Measurements from ENCODE around the gene DDX39B.
A peak's percentile ranks its signal among the peaks of the same experiment; 100 is the strongest.

Gene DDX39B

DNA sequence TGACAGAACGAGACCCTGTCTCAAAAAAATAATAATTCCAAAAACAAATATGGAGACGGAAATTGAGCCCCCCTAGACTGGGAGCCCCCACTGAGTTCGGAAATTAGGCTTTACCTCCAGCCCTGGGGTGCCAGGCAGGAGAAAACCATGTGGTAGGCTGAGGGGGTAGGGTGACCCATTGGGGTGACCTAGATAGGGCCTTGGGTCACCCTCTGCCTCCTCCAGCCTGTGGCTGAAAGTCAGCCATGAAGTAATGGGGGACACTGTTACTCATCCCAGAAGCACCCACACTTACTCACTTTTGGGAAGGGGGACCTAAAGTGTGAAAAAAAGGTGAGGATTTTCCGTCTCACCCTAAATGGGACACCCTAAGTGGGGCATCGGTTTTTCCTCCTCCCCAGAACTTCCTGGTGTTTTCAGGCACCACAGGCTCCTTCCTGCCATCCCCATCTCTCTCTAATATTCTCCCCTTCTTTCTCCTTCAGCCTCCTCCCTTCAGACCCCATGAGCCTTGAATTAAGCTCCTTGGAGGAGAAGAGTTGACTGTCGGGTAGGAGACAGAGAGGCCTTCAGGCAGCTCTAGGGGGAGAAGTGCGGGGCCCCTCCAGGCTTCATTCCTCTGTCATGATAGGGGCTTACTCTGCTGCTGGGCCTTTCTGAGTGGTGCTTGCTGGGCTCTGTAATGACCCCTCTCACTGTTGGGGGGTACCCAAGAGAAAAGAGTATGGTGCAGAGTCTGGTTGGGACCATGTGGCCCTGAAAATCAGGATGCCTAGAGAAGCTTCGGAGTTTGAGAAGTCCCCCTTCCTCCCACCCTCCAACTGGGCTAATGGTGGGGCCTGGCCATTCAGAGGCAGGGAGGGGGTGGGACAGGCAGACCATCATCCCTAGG lies 38.0 kb upstream of the DDX39B start:
- peak; percentile 73 for DNase-seq (ENCODE audit: low read depth)
- TF ChIP-seq MYC (IDR thresholded peaks at IDR 0.05; ENCODE audit: low read depth, low read length) (no peak), POLR2A (IDR thresholded peaks at IDR 0.05; ENCODE audit: extremely low read depth, insufficient read length) (peak; percentile 11)
- H3K4me3 ChIP-seq (ENCODE audit: low read depth, low read length): peak overlapping the region; percentile 98

GRCh38 chr6:31579119-31579505 lies 37.3 kb upstream of the DDX39B start:
- peak; percentile 56 for DNase-seq (ENCODE audit: low read depth)
- no peak for TF ChIP-seq MYC (IDR thresholded peaks at IDR 0.05; ENCODE audit: low read depth, low read length)
- TF ChIP-seq POLR2A (IDR thresholded peaks at IDR 0.05; ENCODE audit: extremely low read depth, insufficient read length): no peak
- TF ChIP-seq, protein P1, sequence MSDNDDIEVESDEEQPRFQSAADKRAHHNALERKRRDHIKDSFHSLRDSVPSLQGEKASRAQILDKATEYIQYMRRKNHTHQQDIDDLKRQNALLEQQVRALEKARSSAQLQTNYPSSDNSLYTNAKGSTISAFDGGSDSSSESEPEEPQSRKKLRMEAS (IDR thresholded peaks at IDR 0.05; ENCODE audit: low read depth, low read length): no peak
- TF ChIP-seq, protein P2, sequence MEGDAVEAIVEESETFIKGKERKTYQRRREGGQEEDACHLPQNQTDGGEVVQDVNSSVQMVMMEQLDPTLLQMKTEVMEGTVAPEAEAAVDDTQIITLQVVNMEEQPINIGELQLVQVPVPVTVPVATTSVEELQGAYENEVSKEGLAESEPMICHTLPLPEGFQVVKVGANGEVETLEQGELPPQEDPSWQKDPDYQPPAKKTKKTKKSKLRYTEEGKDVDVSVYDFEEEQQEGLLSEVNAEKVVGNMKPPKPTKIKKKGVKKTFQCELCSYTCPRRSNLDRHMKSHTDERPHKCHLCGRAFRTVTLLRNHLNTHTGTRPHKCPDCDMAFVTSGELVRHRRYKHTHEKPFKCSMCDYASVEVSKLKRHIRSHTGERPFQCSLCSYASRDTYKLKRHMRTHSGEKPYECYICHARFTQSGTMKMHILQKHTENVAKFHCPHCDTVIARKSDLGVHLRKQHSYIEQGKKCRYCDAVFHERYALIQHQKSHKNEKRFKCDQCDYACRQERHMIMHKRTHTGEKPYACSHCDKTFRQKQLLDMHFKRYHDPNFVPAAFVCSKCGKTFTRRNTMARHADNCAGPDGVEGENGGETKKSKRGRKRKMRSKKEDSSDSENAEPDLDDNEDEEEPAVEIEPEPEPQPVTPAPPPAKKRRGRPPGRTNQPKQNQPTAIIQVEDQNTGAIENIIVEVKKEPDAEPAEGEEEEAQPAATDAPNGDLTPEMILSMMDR (IDR thresholded peaks at IDR 0.05; ENCODE audit: low read depth, low read length): no peak
- H3K4me3 ChIP-seq (ENCODE audit: low read depth, low read length): peak overlapping the region; percentile 98

DNA sequence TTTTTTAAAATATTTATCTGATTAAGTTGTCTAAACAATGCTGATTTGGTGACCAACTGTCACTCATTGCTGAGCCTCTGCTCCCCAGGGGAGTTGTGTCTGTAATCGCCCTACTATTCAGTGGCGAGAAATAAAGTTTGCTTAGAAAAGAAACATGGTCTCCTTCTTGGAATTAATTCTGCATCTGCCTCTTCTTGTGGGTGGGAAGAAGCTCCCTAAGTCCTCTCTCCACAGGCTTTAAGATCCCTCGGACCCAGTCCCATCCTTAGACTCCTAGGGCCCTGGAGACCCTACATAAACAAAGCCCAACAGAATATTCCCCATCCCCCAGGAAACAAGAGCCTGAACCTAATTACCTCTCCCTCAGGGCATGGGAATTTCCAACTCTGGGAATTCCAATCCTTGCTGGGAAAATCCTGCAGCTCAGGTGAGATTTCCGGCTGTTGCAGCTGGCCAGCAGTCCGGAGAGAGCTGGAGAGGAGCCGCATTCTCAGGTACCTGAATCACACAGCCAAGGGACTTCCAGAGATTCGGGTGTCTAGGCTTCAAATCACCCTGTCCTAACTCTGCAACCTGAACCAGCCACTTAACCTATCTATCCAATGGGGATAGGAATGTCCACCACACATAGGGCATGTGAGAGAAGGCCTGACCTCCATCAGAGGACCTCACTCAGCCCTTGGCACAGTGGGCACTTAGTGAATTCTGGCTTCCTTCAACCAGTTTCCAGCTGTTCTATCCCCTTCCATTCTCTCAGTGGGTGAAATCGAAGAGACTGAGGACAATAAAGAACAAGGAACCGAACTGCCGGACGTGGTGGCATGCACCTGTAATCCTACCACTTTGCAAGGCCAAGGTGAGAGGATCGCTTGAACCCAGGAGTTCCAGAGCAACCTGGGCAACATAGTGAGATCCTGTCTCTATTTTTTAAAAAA lies 36.6 kb upstream of the DDX39B start:
- TF ChIP-seq, protein P1 (IDR thresholded peaks at IDR 0.05; ENCODE audit: low read depth, low read length): no peak
- TF ChIP-seq, protein P2 (IDR thresholded peaks at IDR 0.05; ENCODE audit: low read depth, low read length): no peak
- TF ChIP-seq POLR2A (IDR thresholded peaks at IDR 0.05; ENCODE audit: extremely low read depth, insufficient read length): peak; percentile 35
- peak overlapping the region; percentile 98 for H3K4me3 ChIP-seq (ENCODE audit: low read depth, low read length)
- DNase-seq (ENCODE audit: low read depth): peak; percentile 63

GRCh38 chr6:31577579-31577966 lies 35.8 kb upstream of the DDX39B start:
- no peak for TF ChIP-seq MYC (IDR thresholded peaks at IDR 0.05; ENCODE audit: low read depth, low read length)
- TF ChIP-seq POLR2A (IDR thresholded peaks at IDR 0.05; ENCODE audit: extremely low read depth, insufficient read length): no peak
- TF ChIP-seq, protein P1 (IDR thresholded peaks at IDR 0.05; ENCODE audit: low read depth, low read length): no peak
- TF ChIP-seq, protein P2 (IDR thresholded peaks at IDR 0.05; ENCODE audit: low read depth, low read length): no peak
- peak; percentile 33 for DNase-seq (ENCODE audit: low read depth)
- H3K4me3 ChIP-seq (ENCODE audit: low read depth, low read length): peak overlapping the region; percentile 98

GRCh38 chr6:31576897-31577578 lies 35.2 kb upstream of the DDX39B start:
- TF ChIP-seq, protein P1 (IDR thresholded peaks at IDR 0.05; ENCODE audit: low read depth, low read length): 0 out of 2 replicates have a peak, but pooled peaks have one; percentile 58
- TF ChIP-seq POLR2A (IDR thresholded peaks at IDR 0.05; ENCODE audit: extremely low read depth, insufficient read length) (peak; percentile 35), MYC (IDR thresholded peaks at IDR 0.05; ENCODE audit: low read depth, low read length) (peak; percentile 58)
- TF ChIP-seq, protein P2 (IDR thresholded peaks at IDR 0.05; ENCODE audit: low read depth, low read length): no peak
- peak; percentile 84 for DNase-seq (ENCODE audit: low read depth)
- peak overlapping the region; percentile 98 for H3K4me3 ChIP-seq (ENCODE audit: low read depth, low read length)

Measured in NB4 (cell line).